OCI-LY7 (cell line): ENCODE results near the gene PYHIN1. TPM values are rescaled to one million over a fixed set of nuclear protein-coding genes. Genes with fewer than 3 reads are reported as not detected.

Source experiments
- BruUV-seq: library from RNA; stranded (reverse); fragments of 400-500 nt; replicated peaks from 2 replicates; lab custom pipeline; 2021; lab: Mats Ljungman, UMichigan
- CTCF ChIA-PET: fragments of 300-600 bp; sonication (Branson Sonifier 250); formaldehyde crosslinking; loops from one replicate; lab custom pipeline; 2022; ENCODE audit warnings: antibody characterized with exemption; ENCODE audit not compliant: unreplicated experiment; lab: Charles Lee
- POLR2A ChIA-PET: fragments of 300-600 bp; sonication (Branson Sonifier 250); formaldehyde crosslinking; loops from one replicate; lab custom pipeline; 2022; ENCODE audit warnings: antibody characterized with exemption; lab: Charles Lee
- DNase-seq: peaks from one replicate; pipeline ENCODE4 v3.0.0-alpha.2; 2015; ENCODE audit warnings: low spot score
- H2AFZ ChIP-seq: fragments of 200-600 bp; sonication (generic), shearing (Covaris generic); 2 replicates; pipeline ENCODE4 v1.6.1; 2014; ENCODE audit warnings: mild to moderate bottlenecking, antibody characterized with exemption, low read length, moderate library complexity
- H3K27ac ChIP-seq: fragments of 200-600 bp; sonication (generic); 2 replicates; pipeline ENCODE4 v1.5.1; 2014; ENCODE audit warnings: mixed run types, low read depth, mild to moderate bottlenecking, moderate library complexity, low read length, inconsistent platforms; ENCODE audit not compliant: poor library complexity, severe bottlenecking
- H3K36me3 ChIP-seq: fragments of 200-600 bp; sonication (generic); 2 replicates; pipeline ENCODE4 v1.6.1; 2014; ENCODE audit warnings: mild to moderate bottlenecking, antibody characterized with exemption, low read length, moderate library complexity, mixed read lengths; ENCODE audit not compliant: insufficient read depth
- H3K4me1 ChIP-seq: fragments of 200-600 bp; sonication (generic); 2 replicates; pipeline ENCODE4 v1.5.1; 2014; ENCODE audit warnings: mild to moderate bottlenecking, low read length; ENCODE audit not compliant: insufficient read depth, poor library complexity, severe bottlenecking
- H3K4me2 ChIP-seq: fragments of 200-600 bp; sonication (generic); 2 replicates; pipeline ENCODE4 v1.6.1; 2014; ENCODE audit warnings: mild to moderate bottlenecking, low read length
- H3K4me3 ChIP-seq: fragments of 200-600 bp; sonication (generic); 2 replicates; pipeline ENCODE4 v1.5.1; 2014; ENCODE audit warnings: mild to moderate bottlenecking, low read depth, low read length; ENCODE audit not compliant: poor library complexity, severe bottlenecking
- H3K79me2 ChIP-seq: fragments of 200-600 bp; sonication (generic); 2 replicates; pipeline ENCODE4 v1.6.1; 2016; ENCODE audit warnings: low read depth, mild to moderate bottlenecking, low read length, moderate library complexity, mixed read lengths; ENCODE audit not compliant: insufficient read depth
- H3K9me2 ChIP-seq: fragments of 200-600 bp; sonication (generic); 2 replicates; pipeline ENCODE4 v1.6.1; 2016; ENCODE audit warnings: mild to moderate bottlenecking, low read length, mixed read lengths; ENCODE audit not compliant: insufficient read depth
- H3K9me3 ChIP-seq: fragments of 200-600 bp; sonication (generic); 2 replicates; pipeline ENCODE4 v1.6.1; 2014; ENCODE audit warnings: mild to moderate bottlenecking, mixed run types, low read length, mixed read lengths
- H4K20me1 ChIP-seq: fragments of 200-600 bp; sonication (generic); 2 replicates; pipeline ENCODE4 v1.6.1; 2014; ENCODE audit warnings: mild to moderate bottlenecking, antibody characterized with exemption, low read length, moderate library complexity, mixed read lengths; ENCODE audit not compliant: insufficient read depth
- CTCF ChIP-seq: fragments of 200-600 bp; sonication (generic); conservative IDR thresholded peaks from 2 replicates; pipeline ENCODE4 v1.5.1; 2014; ENCODE audit warnings: mild to moderate bottlenecking, antibody characterized with exemption, low read length, moderate library complexity, mixed read lengths
- EZH2phosphoT487 ChIP-seq: fragments of 200-600 bp; sonication (generic); IDR thresholded peaks from 2 replicates; pipeline ENCODE4 v1.6.1; 2018; ENCODE audit warnings: low read depth, borderline replicate concordance, mild to moderate bottlenecking, mixed run types, antibody characterized with exemption, low read length, moderate library complexity, mixed read lengths
- intact Hi-C: fragments of 100-400 bp; cut with micrococcal nuclease; formaldehyde crosslinking; loops from one replicate; pipeline ENCODE4 v1.10.0; 2022; ENCODE audit not compliant: unreplicated experiment
- total RNA-seq, 2 experiments: library from RNA; depleted of rRNA in 1 of 2; stranded (reverse); fragments of >200 nt in 1 of 2; shearing (Covaris generic) in 1 of 2; gene quantifications; 2 replicates each; pipeline ENCODE4 v1.2.3, GENCODE V29; 2014 to 2022

PYHIN1 gene
- total RNA-seq, 2 experiments from 2014 or later, result 18.2 to 42.5 TPM

GRCh38 chr1:159007726-159008125 lies 76.4 kb downstream of the PYHIN1 start:
- no peak overlapping the region for H3K4me3 ChIP-seq
- DNase-seq, result no peak
- H3K4me2 ChIP-seq, result peak overlapping the region; percentile 8; the same call in 1 of the 2 replicates
- peaks cover 39% of the 10 kb centered on the region for H3K79me2 ChIP-seq
- no TSS peak for BruUV-seq
- H4K20me1 ChIP-seq, result no peaks in the 10 kb centered on the region
- peaks cover 46% of the 10 kb centered on the region for H3K4me1 ChIP-seq
- no peaks in the 10 kb centered on the region for H3K9me3 ChIP-seq
- TF ChIP-seq EZH2phosphoT487 (no peak), CTCF (no peak)
- H3K36me3 ChIP-seq, result peaks cover 24% of the 10 kb centered on the region
- CTCF ChIA-PET, result no interaction called here
- POLR2A ChIA-PET, result interaction anchor here (0.5 to 6.7 kb wide), 5 partner anchors 22 to 520 kb away, joined by 3 to 93 read pairs (median 5); partner anchors contain the start of gene AIM2
- intact Hi-C loops, result loop anchor here (5.0 to 10.0 kb wide), 2 partner anchors 75 to 443 kb away; partner anchors contain the start of gene PYHIN1
- no peaks in the 10 kb centered on the region for H3K9me2 ChIP-seq
- no peak overlapping the region; the same call in 1 of the 2 replicates for H2AFZ ChIP-seq
- H3K27ac ChIP-seq, result peak overlapping the region; percentile 89

- ChIA-PET POLR2A (interaction anchor here (0.8 to 6.7 kb wide), 7 partner anchors 9 to 74 kb away, joined by 3 to 93 read pairs (median 5); partner anchors contain the start of gene AIM2), CTCF (no interaction called here)
- Histone ChIP-seq H3K4me2 (peak overlapping the region; percentile 77), H4K20me1 (no peaks in the 10 kb centered on the region), H3K4me3 (peak overlapping the region; percentile 88), H2AFZ (peak overlapping the region; percentile 68; the same call in 1 of the 2 replicates), H3K27ac (peak overlapping the region; percentile 89), H3K36me3 (peaks cover 34% of the 10 kb centered on the region), H3K4me1 (peaks cover 57% of the 10 kb centered on the region), H3K9me2 (no peaks in the 10 kb centered on the region), H3K9me3 (no peaks in the 10 kb centered on the region), H3K79me2 (peaks cover 49% of the 10 kb centered on the region)
- peak; percentile 83 for DNase-seq
- TF ChIP-seq CTCF (no peak), EZH2phosphoT487 (no peak)
- intact Hi-C loops, result loop anchor here (5.0 to 10.0 kb wide), 2 partner anchors 76 to 444 kb away; partner anchors contain the start of gene PYHIN1
- BruUV-seq, result no TSS peak
These were observed 77.4 kb downstream of the PYHIN1 start for GRCh38 chr1:159008744-159009188.

GRCh38 chr1:159009287-159009686 lies 77.9 kb downstream of the PYHIN1 start:
- H3K4me3 ChIP-seq, result peak overlapping the region; percentile 88
- ChIA-PET CTCF (interaction anchor here (1.7 kb wide), 1 partner anchor 67 kb away, joined by 5 read pairs; the partner anchor contains the start of gene AIM2), POLR2A (interaction anchor here (0.8 to 6.7 kb wide), 7 partner anchors 9 to 502 kb away, joined by 3 to 93 read pairs (median 3); partner anchors contain the start of gene AIM2)
- H3K36me3 ChIP-seq, result peaks cover 40% of the 10 kb centered on the region
- peak overlapping the region; percentile 89 for H3K27ac ChIP-seq
- H3K9me3 ChIP-seq, result no peaks in the 10 kb centered on the region
- peak overlapping the region; percentile 68; the same call in 1 of the 2 replicates for H2AFZ ChIP-seq
- intact Hi-C loops, result loop anchor here (5.0 to 10.0 kb wide), 2 partner anchors 77 to 444 kb away; partner anchors contain the start of gene PYHIN1
- TF ChIP-seq EZH2phosphoT487, result no peak
- TF ChIP-seq CTCF, result no peak
- peaks cover 55% of the 10 kb centered on the region for H3K79me2 ChIP-seq
- BruUV-seq, result no TSS peak
- peak overlapping the region; percentile 77 for H3K4me2 ChIP-seq
- H4K20me1 ChIP-seq, result no peaks in the 10 kb centered on the region
- peaks cover 62% of the 10 kb centered on the region for H3K4me1 ChIP-seq
- DNase-seq, result peak; percentile 39
- H3K9me2 ChIP-seq, result no peaks in the 10 kb centered on the region
